GM13976 (cell line): ENCODE data around the gene AGBL1.
"Not testable (repeated sequence)": the region's sequence is repeated elsewhere in the genome, so short reads cannot be mapped to it uniquely, and the experiment has no call there.

Experiments used
- DNase-seq: peaks from one replicate; pipeline ENCODE4 v3.0.0; 2012; ENCODE audit warnings: low spot score
- CTCF ChIP-seq: IDR thresholded peaks from 2 replicates; pipeline ENCODE4 v1.5.1; 2012; ENCODE audit warnings: borderline replicate concordance, mild to moderate bottlenecking; ENCODE audit not compliant: insufficient read depth; ENCODE audit errors: extremely low read depth, missing control alignments, control extremely low read depth
- in situ Hi-C: fragments of 300-500 bp; cut with MboI; formaldehyde crosslinking; loops from one replicate; pipeline ENCODE4 v1.12.0; 2022; ENCODE audit warnings: low sequenced_read_pairs, mixed read lengths, inconsistent platforms; ENCODE audit not compliant: unreplicated experiment

Gene AGBL1

DNA sequence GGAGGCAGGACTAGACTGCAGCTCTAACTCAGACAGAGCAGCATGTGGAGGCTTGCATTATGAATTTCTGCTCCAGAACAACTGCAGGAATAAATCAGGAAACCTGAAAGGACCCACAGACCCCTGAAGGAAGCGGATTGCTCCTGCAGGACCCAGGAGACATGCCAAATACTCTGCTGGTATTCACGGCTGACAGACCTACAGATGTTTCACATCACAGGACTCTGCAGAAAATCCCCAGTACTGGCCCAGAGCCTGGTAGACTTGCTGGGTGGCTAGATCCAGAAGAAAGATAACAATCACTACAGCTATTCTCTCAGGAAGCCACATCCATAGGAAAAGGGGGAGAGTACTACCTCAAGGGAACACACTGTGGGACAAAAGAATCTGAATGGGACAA lies 942.1 kb downstream of the AGBL1 start:
- TF ChIP-seq CTCF = no peak
- DNase-seq = no peak
- in situ Hi-C loops = no loop called here

GRCh38 chr15:87031540-87032230 lies 952.0 kb downstream of the AGBL1 start:
- in situ Hi-C loops = no loop called here
- DNase-seq = no peak
- no peak for TF ChIP-seq CTCF

DNA sequence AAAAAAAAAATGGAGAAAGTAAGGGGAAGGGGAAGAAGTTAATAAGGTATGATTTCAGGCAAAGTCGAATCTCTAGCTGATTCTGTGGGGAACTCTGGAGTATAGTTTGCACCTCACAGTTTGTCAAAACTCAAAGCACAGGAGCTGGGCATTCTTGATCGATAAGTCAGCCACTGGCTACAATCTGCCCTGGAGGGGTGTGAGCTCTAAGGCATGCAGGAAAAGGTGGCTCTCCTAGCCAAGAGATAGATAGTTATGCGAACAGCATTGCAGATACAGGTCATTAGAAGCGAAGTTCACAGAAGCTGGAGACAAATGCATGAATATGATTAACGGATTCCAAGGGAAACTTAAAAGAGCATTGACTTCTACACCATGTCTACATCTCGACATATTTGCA lies 952.6 kb downstream of the AGBL1 start:
- in situ Hi-C loops = no loop called here
- TF ChIP-seq CTCF = no peak
- DNase-seq = no peak

DNA sequence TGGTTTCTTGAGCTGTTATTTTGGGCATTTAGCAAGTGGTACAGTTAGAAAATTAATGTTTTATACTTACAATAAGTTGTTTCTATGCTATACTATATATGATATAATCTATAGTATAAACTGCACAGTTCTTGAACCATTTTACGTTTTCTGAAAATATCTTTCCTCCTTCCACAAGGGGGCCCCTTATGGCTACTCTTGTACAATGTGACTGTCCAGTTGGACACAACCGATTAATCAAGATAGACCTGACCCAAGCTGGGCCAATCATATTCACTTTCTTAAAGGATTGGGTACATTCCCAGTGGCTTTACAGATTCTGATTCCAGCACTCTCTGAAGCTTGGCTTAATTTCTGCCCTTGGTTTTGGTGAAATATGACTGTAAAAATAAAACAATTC lies 953.4 kb downstream of the AGBL1 start:
- DNase-seq = no peak
- in situ Hi-C loops = no loop called here
- no peak for TF ChIP-seq CTCF

DNA sequence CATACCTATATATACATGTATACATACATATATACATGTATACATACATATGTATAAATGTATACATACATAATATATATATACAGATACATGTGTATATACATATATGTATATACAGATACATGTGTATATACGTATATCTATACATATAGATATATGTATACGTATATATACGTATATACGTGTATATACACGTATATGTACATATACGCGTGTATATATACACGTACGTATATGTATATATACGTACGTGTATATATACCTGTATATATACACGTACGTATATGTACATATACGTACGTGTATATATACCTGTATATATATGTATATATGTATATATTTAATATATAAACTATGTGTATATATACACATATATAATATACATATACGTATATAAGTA lies 955.2 kb downstream of the AGBL1 start:
- TF ChIP-seq CTCF = no peak
- DNase-seq = no peak
- in situ Hi-C loops = no loop called here

- DNase-seq = no peak
- in situ Hi-C loops = no loop called here
- TF ChIP-seq CTCF = no peak
Observed at GRCh38 chr15:87038404-87038803, 958.7 kb downstream of the AGBL1 start.

DNA sequence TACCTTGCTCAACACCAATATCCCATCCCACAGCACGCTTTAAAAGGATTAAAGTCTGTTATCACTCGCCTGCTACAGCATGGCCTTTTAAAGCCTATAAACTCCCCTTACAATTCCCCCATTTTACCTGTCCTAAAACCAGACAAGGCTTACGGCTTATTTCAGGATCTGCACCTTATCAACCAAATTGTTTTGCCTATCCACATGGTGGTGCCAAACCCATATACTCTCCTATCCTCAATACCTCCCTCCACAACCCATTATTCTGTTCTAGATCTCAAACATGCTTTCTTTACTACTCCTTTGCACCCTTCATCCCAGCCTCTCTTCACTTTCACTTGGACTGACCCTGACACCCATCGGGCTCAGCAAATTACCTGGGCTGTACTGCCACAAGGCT lies 962.9 kb downstream of the AGBL1 start:
- DNase-seq, in situ Hi-C loops: not testable (repeated sequence)
